KMS-11 (cell line): ENCODE results near the gene MYRF.
A peak's percentile ranks its signal among the peaks of the same experiment; 100 is the strongest.

Experiments
- H2AFZ ChIP-seq: fragments of 200-600 bp; sonication (generic); 2 replicates; pipeline ENCODE4 v1.6.1; 2016; ENCODE audit warnings: antibody characterized with exemption, mixed run types, low read depth
- H3K27ac ChIP-seq: fragments of 200-600 bp; sonication (generic); 2 replicates; pipeline ENCODE4 v1.6.1; 2016; ENCODE audit warnings: mild to moderate bottlenecking, mixed run types
- H3K27me3 ChIP-seq: fragments of 200-600 bp; sonication (generic); 2 replicates; pipeline ENCODE4 v1.6.1; 2017; ENCODE audit warnings: mild to moderate bottlenecking, low read depth, mixed run types, moderate library complexity; ENCODE audit not compliant: insufficient read depth
- H3K36me3 ChIP-seq: fragments of 200-600 bp; sonication (generic); 2 replicates; pipeline ENCODE4 v1.6.1; 2017; ENCODE audit warnings: mild to moderate bottlenecking, mixed run types; ENCODE audit not compliant: insufficient read depth
- H3K4me1 ChIP-seq: fragments of 200-600 bp; sonication (generic); 2 replicates; pipeline ENCODE4 v1.6.1; 2016; ENCODE audit warnings: mild to moderate bottlenecking, low read depth, mixed run types; ENCODE audit not compliant: poor library complexity, severe bottlenecking
- H3K4me2 ChIP-seq: fragments of 200-600 bp; sonication (generic); 2 replicates; pipeline ENCODE4 v1.7.0; 2016; ENCODE audit warnings: mild to moderate bottlenecking, mixed run types
- H3K4me3 ChIP-seq: fragments of 200-600 bp; sonication (generic); IDR thresholded peaks from 2 replicates; pipeline ENCODE4 v1.6.1; 2017; ENCODE audit warnings: low read depth, low read length, mixed read lengths; ENCODE audit not compliant: insufficient read depth
- H3K79me2 ChIP-seq: fragments of 200-600 bp; sonication (generic); 2 replicates; pipeline ENCODE4 v1.6.1; 2016; ENCODE audit warnings: low read depth, mixed run types; ENCODE audit not compliant: insufficient read depth
- H3K9ac ChIP-seq: fragments of 200-600 bp; sonication (generic); 2 replicates; pipeline ENCODE4 v1.6.1; 2016; ENCODE audit warnings: mild to moderate bottlenecking, mixed run types
- H4K20me1 ChIP-seq: fragments of 200-600 bp; sonication (generic); 2 replicates; pipeline ENCODE4 v1.6.1; 2016; ENCODE audit warnings: mild to moderate bottlenecking, mixed run types; ENCODE audit not compliant: insufficient read depth
- TF ChIP-seq, protein P1 (sequence below): fragments of 200-600 bp; sonication (generic); conservative IDR thresholded peaks from 2 replicates; pipeline ENCODE4 v1.6.1; 2017; ENCODE audit warnings: low read depth, mild to moderate bottlenecking, antibody characterized with exemption, low read length, moderate library complexity, mixed read lengths

MYRF gene

DNA sequence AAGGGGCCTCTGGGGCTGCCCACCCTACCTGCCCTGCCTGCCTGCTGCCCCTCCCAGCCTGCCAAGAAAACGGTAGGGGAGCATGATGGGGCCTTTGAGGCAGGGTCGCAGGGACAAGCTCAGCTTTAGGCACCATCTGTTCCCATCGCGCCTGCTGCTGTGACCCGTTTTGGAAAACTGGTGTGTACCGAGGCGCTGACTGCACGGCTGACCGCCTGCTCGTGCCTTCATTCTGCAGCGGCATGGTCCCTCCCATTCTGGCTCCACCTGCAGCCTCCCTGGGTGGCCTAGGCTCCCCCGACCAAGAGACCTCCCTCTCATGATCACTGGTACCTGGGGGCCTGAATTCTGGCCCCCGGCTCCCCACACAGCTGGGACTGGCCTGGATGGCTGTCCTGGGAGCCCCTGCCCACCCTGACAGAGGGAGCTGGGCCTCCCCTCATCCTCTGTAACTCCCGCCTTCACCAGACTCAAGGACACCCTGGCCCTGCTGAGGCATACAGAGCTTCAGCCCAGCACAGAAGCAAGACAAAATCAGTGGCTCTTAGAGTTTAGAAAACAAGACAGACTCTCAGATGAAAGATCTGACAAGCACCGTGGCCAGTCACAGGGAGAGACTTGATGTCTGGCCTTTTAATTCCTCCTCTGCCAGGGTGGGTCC lies 6.5 kb upstream of the MYRF start:
- Histone ChIP-seq H3K27ac (no peak overlapping the region), H3K9ac (no peak overlapping the region), H3K4me1 (no peaks in the 10 kb centered on the region), H3K27me3 (peaks cover 8% of the 10 kb centered on the region; the same call in 1 of the 2 replicates), H4K20me1 (no peaks in the 10 kb centered on the region), H3K4me3 (no peak overlapping the region), H3K4me2 (no peak overlapping the region), H3K36me3 (no peaks in the 10 kb centered on the region), H3K79me2 (no peaks in the 10 kb centered on the region), H2AFZ (no peak overlapping the region)
- TF ChIP-seq, protein P1, sequence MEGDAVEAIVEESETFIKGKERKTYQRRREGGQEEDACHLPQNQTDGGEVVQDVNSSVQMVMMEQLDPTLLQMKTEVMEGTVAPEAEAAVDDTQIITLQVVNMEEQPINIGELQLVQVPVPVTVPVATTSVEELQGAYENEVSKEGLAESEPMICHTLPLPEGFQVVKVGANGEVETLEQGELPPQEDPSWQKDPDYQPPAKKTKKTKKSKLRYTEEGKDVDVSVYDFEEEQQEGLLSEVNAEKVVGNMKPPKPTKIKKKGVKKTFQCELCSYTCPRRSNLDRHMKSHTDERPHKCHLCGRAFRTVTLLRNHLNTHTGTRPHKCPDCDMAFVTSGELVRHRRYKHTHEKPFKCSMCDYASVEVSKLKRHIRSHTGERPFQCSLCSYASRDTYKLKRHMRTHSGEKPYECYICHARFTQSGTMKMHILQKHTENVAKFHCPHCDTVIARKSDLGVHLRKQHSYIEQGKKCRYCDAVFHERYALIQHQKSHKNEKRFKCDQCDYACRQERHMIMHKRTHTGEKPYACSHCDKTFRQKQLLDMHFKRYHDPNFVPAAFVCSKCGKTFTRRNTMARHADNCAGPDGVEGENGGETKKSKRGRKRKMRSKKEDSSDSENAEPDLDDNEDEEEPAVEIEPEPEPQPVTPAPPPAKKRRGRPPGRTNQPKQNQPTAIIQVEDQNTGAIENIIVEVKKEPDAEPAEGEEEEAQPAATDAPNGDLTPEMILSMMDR, result no peak

DNA sequence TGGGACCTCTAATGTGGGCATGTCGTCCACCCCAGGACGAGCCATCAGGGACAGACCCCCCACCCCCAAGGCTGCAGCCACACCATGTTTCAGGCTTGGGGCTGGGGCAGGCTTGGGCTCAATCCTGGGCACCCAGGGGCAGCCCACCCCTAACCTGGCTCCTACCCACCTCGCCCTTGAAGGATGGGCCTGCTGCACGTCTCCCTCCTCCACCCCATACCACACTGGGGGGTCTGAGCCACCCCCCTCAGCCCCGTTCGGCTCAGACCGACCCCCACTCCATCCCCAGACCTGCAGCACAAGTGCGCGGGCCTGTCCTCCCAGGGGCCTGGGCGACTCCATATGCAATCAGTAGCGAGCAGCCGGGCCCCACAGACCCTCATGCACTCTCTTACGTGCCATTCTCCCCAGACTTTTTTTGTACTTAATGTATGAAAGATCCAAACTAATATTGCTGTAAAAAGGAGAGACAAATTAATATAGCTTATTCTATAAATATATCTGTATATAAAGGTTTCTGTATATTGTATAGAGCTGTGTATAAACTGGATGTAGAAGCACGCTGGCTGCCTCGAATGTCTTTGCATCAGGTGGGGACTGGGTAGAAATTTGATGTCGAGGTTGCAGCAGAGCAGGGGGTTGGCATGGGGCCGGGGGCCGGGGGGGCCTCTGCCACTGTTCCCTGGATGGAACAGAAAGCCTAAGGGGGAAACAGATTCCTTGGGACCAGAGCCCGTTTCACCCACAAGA lies 5.8 kb upstream of the MYRF start:
- no peaks in the 10 kb centered on the region for H3K4me1 ChIP-seq
- H2AFZ ChIP-seq, result no peak overlapping the region
- H3K36me3 ChIP-seq, result no peaks in the 10 kb centered on the region
- no peaks in the 10 kb centered on the region for H4K20me1 ChIP-seq
- H3K79me2 ChIP-seq, result no peaks in the 10 kb centered on the region
- peaks cover 14% of the 10 kb centered on the region; the same call in 1 of the 2 replicates for H3K27me3 ChIP-seq
- no peak overlapping the region for H3K9ac ChIP-seq
- no peak overlapping the region for H3K4me2 ChIP-seq
- H3K27ac ChIP-seq, result no peak overlapping the region
- no peak overlapping the region for H3K4me3 ChIP-seq
- TF ChIP-seq, protein P1, result no peak

DNA sequence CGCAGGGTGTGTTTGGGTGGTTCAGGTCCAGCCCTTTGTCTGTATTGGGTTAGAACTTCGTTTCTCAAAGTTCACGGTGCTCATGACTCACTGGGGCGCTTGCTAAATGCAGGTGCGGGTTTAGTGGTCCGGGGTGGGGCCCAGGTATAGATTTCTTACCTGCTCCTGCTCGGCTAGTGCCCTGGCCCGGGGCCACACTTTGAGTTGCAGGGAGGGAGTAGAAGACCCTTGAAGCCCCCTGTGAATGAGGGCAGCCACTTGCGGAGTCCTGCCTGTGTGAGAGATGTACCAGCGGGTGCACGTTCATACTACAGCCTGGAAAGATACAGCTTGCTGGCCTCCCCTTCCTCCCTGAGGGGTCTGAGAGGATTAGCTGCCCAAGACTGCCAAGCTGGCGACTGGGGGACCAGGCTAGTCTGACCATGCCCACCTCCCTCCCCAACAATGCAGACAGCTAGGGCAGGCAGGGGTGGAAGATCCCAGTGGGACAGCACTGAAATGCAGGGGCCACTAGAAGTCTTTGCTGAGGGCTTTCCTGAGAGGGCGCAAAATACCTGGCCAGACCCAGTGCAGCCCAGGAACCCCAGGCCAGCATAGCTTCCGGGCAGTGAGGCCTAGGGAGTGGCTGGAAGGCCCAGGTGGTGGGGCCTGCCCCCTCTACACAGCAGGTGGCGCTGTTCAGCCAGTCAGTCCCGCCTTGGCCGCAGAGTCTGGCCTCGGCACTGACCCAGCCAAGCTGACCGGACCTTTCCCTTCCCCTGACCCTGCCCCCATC lies 5.1 kb upstream of the MYRF start:
- Histone ChIP-seq H2AFZ (peak overlapping the region; percentile 42; the same call in 1 of the 2 replicates), H3K27ac (no peak overlapping the region), H4K20me1 (no peaks in the 10 kb centered on the region), H3K4me3 (no peak overlapping the region), H3K9ac (no peak overlapping the region), H3K4me2 (no peak overlapping the region), H3K27me3 (peaks cover 17% of the 10 kb centered on the region; the same call in 1 of the 2 replicates), H3K4me1 (no peaks in the 10 kb centered on the region), H3K36me3 (no peaks in the 10 kb centered on the region), H3K79me2 (no peaks in the 10 kb centered on the region)
- TF ChIP-seq, protein P1, result peak; percentile 92

DNA sequence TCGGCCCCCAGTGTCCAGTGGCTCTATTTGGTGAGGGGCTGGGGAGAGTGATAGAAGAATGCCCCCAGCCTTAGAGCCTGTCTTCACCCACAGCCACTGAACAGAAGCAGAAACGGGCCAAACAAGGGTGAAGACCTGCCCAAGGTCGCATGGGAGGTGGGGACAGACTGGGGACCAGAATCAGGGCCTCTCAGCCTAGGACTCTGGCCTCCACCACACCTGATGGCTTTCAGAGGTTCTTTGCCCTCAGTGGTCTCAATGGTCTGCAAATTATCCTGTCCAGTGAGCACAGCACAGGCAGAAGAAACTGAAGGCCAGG lies 4.5 kb upstream of the MYRF start:
- Histone ChIP-seq H3K9ac (no peak overlapping the region), H4K20me1 (no peaks in the 10 kb centered on the region), H3K79me2 (no peaks in the 10 kb centered on the region), H3K27me3 (peaks cover 20% of the 10 kb centered on the region; the same call in 1 of the 2 replicates), H3K36me3 (no peaks in the 10 kb centered on the region), H2AFZ (peak overlapping the region; percentile 42; the same call in 1 of the 2 replicates), H3K4me2 (no peak overlapping the region), H3K4me3 (no peak overlapping the region), H3K27ac (no peak overlapping the region), H3K4me1 (no peaks in the 10 kb centered on the region)
- TF ChIP-seq, protein P1, result peak; percentile 64
